ENCODE data around the gene RNF43.

DNA sequence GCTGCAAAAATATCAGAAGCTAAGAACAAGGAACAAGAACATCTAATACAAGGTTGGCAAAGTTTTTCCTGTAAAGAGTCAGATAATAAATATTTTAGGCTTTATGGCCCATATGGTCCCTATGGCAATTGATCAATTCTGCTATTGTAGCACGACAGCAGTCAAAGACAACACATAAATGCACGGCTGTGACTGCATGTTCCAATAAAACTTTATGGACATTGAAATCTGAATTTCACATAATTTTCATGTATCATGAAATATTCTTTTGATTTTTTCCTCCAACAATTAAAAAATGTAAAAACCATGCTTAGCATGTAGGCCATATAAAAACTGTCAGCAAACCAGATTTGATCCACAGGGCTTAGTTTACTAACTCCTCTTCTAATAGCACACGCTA is 10.5 kb upstream of the RNF43 start:
- no peak for TF ChIP-seq POLR2A (IDR thresholded peaks at IDR 0.05)
- TF ChIP-seq, protein P1, sequence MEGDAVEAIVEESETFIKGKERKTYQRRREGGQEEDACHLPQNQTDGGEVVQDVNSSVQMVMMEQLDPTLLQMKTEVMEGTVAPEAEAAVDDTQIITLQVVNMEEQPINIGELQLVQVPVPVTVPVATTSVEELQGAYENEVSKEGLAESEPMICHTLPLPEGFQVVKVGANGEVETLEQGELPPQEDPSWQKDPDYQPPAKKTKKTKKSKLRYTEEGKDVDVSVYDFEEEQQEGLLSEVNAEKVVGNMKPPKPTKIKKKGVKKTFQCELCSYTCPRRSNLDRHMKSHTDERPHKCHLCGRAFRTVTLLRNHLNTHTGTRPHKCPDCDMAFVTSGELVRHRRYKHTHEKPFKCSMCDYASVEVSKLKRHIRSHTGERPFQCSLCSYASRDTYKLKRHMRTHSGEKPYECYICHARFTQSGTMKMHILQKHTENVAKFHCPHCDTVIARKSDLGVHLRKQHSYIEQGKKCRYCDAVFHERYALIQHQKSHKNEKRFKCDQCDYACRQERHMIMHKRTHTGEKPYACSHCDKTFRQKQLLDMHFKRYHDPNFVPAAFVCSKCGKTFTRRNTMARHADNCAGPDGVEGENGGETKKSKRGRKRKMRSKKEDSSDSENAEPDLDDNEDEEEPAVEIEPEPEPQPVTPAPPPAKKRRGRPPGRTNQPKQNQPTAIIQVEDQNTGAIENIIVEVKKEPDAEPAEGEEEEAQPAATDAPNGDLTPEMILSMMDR (IDR thresholded peaks at IDR 0.05): no peak

Measured in sigmoid colon (tissue), 3 donors.